ENCODE measurements around the gene SLIT3.

SLIT3 gene

DNA sequence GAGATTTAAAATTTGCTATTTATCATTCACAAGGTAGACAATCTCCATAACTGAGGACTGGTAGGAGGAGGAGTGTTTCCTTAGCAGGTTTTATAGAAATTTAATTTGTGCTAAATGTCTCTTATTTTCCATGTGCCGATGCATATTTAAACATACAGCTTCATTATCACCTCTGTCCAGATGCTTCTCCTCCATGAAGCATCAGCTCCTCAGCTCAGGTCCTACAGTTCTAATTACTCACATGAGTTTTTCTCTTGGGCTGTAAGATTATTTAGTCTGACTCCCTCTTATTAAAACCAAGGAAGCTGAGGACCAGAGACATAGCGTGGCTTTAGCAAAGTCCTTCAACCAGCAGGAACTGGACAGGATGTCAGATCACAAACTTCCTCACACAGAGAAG, 421.6 kb downstream of the SLIT3 start:
- no peak for DNase-seq (ENCODE audit: extremely low read depth in 1 of 2, low read depth in 1 of 2)

DNA sequence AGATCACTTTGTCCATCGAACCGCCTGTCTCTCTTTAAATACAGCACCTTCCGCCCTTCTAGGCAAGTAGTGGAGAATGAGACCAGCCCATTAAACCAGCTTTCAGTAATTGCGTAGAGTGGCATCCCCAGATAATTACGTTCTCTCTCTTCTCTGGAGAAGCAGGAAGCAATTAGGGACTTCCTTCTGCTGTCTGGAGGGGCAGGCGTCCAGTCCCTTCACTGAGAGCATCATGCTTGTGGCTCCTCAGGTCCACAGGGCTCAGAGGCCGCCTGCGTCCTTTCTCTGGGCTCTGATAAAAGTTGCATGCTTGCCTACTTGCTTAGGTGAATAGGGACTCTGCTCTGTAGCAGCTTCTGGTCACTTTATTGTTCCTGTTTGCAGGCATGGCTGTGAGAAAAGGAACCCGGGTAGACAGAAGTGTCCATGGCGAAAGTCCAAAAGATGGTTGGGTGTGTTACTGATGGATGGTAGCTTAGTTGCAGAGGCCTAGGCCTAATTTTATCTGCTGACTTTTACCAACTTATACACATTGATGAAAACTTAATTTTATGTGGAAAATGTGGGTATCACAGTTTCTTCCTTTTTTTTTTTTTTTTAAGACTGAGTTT, 422.7 kb downstream of the SLIT3 start:
- DNase-seq (ENCODE audit: extremely low read depth in 1 of 2, low read depth in 1 of 2) = no peak

DNA sequence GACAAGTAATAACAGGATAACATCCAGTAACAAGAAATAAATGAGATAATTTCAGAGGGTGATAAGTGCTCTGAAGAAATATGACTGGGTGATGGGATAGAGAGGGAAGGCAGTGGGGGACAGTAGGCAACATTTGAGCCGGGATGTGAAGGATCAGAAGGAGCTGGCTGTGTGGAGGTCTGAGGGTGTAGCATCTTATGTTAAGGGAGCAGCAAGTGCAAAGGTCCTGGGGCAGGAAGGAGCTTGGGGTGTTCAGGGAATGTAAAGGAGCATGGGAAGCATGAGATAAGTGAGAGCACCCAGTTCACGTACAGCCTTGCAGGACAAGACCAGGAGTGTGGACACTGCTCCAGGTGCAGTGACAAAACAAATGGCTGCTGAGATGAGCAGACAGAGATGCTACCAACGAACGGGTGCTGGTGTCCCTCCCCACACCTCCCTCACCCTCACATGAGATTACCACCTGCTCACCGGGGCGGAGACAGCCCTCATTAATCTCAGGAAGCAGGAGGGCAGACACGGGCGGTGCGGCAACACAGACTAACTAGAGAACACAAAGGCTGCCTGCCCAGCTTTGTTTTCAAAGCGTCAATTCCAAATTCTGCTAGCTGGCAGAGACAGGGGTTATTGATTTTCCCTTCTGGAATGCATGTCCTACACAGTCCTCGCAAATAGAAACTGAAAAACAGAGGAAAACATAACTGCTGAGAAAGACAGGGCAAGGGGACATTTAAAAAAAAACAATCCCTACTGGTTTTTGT, 423.6 kb downstream of the SLIT3 start:
- no peak for DNase-seq (ENCODE audit: extremely low read depth in 1 of 2, low read depth in 1 of 2)

DNA sequence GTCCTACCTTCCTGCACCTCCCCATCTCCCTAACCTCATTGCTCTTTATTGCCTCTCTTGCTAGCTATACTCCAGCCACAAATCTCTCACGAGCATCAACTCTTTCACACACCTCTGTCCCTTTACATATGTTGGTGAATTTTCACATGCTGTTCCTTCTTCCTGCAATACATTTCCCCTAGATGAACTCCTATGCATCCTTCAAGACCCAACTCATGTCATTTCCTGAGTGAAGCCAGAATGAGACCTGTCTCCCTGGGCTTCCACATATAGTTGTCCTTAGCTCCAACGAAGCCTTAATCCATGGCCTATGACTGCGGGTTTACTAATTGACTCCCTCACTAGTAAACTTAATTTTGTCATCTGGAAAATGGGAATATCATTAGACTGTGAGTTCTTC, 424.5 kb downstream of the SLIT3 start:
- DNase-seq (ENCODE audit: extremely low read depth in 1 of 2, low read depth in 1 of 2) = no peak

DNA sequence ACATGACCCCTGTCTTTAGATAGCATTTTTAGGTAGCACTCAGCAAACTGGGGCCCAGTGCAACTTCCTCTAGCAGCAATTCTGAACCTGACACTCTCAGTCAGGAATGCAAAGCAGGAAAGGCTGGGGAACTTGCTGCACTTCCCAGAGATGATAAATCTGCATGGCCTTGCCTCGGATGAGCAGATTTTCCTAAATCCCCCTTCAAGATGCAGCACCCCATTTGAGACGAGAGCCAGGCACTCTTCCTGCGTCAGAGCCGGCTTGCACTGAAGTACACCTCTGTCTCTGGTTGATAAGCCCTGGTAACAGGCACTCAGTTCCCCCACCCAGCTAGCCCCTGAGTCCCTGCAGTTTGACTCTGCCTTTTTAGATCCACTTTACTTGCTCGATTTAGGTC, 425.1 kb downstream of the SLIT3 start:
- no peak for DNase-seq (ENCODE audit: extremely low read depth in 1 of 2, low read depth in 1 of 2)

DNA sequence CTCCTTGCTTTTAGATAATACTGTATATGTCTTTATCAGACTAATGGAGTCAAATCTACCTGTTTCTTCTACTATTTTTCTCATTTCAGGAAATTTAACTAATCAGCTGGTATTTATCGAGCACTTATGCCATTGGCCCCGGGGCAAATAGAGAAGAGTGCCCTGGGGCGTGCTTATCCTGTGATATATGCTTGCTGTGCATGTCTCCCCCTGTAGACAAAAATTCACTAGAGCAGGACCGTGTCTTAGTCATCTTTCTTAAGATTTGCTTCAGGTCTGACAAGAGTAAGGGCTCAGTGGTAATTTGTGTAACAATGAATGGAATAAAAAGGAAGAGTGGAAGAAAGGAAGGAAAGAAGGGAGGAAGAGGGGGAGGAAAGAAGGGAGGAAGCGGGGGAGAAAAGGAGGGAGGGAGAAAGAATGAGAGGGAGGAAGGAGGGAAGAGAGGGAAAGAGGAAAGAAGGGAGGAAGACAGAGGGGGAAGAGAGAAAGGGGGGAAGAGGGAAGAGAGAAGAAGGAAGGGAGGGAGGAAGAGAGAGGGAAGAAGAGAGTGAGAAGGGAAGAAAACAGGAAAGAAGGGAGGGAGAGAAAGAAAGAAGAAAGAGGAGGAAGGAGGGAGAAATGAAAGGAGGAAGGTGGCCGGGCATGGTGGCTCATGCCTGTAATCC, 426.1 kb downstream of the SLIT3 start:
- no peak for DNase-seq (ENCODE audit: extremely low read depth in 1 of 2, low read depth in 1 of 2)

DNA sequence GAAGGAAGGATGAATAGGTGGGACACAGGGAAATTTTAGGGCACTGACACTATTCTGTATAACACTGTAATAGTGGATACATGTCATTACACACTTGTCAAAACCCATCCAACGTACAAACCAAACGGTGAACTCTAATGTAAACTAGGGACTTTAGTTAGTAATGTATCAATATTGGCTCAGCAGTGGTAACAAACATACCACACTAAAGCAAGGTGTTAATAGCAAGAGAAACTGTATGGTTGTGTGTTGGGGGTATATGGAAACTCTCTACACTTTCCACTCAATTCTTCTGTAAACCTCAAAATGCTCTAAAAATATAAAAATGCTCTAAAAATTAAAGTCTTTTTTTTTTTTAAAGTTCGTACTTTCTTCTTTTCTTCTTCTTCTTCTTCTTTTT, 428.7 kb downstream of the SLIT3 start:
- no peak for DNase-seq (ENCODE audit: extremely low read depth in 1 of 2, low read depth in 1 of 2)

DNA sequence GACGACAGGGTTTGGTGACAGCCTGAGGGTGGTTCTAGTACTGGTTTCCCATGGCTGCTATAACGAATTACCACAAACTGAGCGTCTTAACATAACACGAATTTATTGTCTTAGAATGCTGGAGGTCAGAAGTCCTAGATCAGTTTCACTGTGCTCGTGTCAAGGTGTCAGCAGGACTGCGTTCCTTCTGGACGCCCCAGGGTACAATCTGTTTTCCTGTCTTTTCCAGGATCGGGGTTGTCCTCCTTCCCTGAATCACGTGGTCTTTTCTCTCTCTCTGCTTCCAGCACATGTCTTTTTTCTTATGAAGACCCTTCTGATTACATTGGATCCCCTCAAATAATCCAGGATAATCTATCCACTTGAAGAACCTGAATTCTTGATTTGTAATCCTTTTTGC, 430.0 kb downstream of the SLIT3 start:
- DNase-seq (ENCODE audit: extremely low read depth in 1 of 2, low read depth in 1 of 2) = no peak

DNA sequence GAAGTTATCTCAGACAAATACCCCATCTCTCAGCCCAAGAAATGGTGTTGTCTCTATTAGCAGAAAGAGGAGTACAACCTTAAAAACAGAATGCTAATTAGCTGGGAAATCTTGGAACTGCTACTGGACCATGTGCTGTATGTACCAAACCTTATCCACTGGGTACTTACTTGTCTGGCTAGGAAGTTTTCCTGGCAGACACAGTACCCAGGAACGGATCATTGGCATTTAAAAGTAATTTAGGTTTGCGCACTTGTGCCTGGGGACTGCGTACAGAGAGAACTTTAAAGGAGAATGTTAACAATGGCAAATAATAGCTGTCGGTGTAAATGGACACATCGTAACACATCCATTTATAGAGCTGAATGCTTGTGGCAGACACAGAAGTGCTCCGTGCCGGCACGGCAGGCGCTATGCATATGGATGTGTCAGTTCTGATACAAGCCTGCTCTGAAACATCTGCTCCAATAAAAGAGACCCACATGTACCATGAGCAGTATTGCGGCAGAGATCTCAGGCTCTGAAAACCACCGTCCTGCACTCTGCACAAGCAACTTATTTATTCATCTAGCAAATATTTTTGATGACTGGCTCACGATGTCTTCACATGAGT, 431.2 kb downstream of the SLIT3 start:
- no peak for DNase-seq (ENCODE audit: extremely low read depth in 1 of 2, low read depth in 1 of 2)

DNA sequence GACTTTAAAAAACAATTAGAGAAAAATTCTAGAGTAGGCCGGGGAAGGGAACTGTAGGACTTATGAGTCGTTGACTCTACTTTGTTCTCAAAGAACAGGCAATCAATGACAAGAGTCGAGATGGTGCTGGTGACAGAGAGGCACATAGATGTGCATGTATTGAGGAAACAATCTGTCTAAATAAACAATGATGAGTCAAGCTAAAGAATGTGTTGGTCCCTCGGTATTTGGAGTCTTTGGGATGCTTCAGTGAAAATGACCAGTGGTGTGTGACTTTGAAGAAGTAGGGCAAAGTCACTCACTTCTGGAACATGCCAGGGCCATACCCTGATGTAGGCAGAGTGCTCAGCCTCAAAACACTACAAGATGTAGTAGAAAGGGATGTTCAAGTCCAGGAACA, 433.7 kb downstream of the SLIT3 start:
- no peak for DNase-seq (ENCODE audit: extremely low read depth in 1 of 2, low read depth in 1 of 2)

DNA sequence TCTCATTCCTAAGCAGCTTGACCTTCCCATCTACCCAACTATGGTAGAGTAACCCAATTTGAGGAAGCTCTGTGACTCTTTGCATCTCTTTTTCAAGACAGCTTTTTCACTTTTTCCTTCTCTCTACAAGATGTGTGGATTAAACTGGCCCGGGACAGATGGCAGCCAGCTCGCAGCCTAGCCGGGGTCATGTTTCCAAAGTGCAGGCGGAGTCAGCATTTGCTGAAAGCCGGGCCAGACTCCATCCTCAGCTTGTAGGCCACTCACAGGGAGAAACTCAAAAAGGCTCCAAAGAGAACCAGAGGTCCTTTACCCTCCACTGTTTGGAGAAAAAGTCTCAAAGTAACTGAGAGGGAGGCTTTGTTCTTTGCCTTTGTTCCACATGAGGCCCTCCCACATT, 435.0 kb downstream of the SLIT3 start:
- DNase-seq (ENCODE audit: extremely low read depth in 1 of 2, low read depth in 1 of 2) = no peak

DNA sequence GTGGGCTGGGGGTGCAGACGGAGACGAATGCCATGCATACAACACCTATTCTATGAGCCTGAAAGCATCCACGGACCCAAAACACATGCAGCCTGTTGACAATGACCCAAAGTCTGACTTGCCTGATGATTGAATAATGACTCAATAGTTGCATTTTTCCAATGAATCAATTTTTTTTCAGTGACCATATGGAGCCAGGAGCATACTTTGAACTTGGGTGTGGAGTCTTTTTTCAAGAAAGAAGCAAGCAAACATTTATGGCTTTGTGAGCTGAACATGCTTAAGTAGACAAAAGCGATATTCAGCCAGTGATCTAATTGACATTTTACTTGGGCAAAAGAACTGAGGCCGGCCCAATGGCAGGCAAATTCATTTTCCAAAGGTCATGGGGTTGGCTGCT, 437.9 kb downstream of the SLIT3 start:
- DNase-seq (ENCODE audit: extremely low read depth in 1 of 2, low read depth in 1 of 2) = no peak

DNA sequence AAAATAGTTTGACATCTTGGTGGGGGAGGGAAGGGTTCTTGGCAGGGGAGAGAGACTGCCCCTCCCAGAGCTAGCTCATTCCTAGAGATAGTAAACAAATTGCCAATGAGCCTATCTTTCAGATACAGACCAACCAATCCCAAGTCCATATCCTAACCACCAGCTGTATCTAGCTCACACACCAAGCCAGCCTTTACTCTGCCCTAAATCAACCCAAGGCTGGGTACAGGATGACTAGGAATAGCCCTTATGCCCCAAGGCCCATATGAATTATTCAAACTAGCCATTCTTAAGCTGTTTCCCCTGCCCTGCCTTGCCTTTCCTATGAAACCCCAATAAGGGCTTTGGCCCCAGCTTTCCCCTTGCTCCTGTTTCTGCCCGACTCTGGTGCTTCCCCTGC, 440.4 kb downstream of the SLIT3 start:
- no peak for DNase-seq (ENCODE audit: extremely low read depth in 1 of 2, low read depth in 1 of 2)

DNA sequence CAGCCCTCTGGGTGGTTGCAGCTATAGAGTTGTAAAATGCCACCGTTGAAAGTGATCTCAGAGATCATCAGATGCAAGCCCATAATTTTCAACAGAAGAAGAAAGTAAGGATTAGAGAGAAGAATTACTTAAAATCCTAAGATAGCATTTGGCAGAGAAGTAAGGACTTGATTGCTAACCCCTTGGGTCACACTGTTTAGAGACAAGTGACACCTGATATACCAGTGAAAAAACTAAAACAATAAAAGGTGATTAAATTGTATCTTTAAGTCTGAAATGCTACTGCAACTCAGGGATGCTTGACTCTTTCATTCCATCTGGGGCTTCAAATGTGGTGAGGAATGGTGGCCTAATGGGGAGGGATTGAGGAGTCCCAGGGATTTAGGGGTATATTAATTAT, 440.9 kb downstream of the SLIT3 start:
- DNase-seq (ENCODE audit: extremely low read depth in 1 of 2, low read depth in 1 of 2) = no peak

DNA sequence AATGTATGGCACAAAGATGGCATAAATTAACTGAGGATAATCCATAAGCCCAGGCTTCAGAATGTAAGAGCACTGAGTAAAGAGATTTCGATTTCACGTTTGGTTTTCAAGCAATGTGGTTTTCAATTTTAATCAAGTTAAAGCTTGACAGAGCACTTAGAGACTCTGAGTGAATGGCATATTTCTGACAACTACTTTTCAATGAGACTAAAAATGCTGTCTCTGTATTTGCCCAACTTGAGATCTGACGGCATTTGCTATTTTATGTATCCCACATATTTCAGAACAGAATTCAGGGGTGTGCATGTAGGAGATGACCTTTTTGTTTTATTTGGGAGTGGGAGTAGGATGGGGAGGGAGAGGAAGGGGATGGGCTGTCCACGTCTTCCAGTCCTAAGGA, 441.5 kb downstream of the SLIT3 start:
- no peak for DNase-seq (ENCODE audit: extremely low read depth in 1 of 2, low read depth in 1 of 2)

DNA sequence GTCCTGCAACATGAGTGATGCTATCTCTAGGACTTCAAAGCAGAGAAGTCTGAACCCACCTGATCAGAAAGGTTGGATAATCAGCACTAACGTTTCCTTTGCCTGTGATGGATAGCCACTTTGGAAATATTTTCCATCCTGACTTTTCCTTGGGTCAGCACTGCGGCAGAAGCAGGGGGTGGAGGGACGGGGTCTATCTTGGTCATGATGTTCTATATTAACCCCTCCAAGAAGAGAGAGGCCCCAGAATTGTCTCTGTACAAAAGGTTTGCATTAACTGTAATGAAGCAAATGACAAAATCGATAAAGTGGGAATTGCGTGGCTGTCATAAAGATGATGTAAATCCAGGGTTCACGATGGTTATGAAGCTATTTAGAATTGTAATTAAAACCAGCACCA, 441.9 kb downstream of the SLIT3 start:
- no peak for DNase-seq (ENCODE audit: extremely low read depth in 1 of 2, low read depth in 1 of 2)

DNA sequence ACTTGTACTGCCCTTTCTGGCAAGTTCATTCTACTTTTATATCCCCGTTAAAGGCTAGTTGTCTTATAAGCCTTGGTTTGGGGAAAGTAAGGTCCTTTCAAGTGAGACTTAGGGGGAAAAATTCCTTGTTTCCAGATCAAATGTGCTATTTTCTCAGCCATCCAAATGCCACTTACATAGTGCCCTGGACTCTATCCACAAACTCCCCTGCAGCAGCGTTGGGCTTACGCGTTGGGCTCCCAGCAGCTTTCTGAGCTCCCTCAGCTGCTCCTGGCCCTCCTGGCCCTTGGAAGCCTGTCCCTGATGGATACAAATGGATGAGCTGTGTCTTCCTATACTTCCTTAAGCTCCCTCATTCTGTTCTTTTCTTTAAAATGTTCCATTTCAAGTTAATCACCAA, 442.6 kb downstream of the SLIT3 start:
- no peak for DNase-seq (ENCODE audit: extremely low read depth in 1 of 2, low read depth in 1 of 2)

DNA sequence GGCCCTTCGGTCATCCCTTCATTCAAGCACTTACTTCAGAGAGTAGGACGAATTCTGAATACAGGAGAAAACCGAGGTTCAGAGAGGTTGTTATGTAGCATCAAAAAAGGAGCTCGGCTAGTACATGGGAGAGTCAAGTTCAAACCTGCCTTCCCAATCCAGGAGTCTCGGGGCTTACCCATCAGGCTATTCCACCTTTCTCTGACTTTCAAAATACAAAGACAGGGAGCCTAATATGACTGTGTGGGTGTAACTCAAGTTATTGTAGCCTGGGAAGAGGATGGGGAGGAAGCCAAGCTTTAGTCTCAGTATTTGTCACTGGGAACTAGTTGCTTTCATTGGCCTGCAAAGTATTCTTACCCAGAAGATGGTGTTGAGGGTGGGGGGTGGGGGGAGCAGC, 447.0 kb downstream of the SLIT3 start:
- no peak for DNase-seq (ENCODE audit: extremely low read depth in 1 of 2, low read depth in 1 of 2)

DNA sequence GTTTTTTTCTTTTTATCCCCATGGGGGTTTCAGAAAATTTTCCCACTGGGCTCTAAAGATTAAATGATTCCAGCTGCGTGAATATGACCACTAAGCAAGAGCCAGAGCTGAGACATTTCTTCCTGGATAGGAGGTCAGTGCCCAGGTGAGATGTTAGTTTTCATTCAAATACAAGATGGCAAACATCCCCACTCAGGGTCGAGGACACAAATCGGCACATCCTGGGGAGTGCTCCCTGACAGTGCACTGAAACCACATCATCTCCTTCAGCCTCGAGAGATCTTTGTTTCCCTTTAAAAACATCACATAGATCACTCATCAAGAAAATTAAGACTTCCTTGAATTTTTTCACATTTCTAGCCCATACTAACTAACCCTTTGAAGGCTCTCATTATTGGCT, 448.6 kb downstream of the SLIT3 start:
- DNase-seq (ENCODE audit: extremely low read depth in 1 of 2, low read depth in 1 of 2) = no peak

DNA sequence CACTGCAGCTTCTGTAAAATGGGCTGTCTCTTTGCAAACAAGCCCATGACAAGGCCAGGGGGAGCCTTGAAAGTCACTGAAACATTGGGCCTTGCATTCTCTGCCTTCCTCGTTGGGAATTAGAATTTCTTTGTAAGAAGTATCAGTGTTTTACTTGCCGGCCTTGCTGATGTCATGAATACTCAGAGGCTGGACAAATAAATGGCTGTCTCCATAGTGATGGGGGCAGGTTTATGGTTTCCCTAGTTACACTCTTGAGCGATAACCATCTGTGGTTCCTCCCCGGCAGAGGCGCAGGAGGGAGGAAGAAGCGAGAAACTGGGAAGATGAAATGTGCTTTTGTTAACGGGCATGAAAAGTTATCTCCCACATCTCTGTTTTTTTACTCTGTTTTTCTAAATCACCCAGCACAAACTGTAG, 449.0 kb downstream of the SLIT3 start:
- no peak for DNase-seq (ENCODE audit: extremely low read depth in 1 of 2, low read depth in 1 of 2)

DNA sequence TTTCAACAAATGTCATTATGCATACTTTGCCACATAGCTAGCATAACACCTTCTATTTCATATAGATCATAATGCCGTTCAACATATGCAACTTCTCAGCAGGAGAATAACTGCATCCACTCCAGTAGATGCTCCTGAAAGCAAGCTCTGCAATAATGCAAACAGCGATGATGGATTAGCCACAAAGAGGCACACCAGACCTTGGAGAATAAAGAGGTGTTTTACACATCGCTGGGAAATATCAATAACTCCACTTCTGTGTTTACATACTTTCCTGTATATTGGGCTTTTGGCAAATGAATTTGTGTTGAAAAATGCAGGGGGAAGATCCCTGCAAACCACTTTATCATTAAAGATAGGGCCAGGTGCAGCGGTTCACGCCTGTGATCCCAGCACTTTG, 450.3 kb downstream of the SLIT3 start:
- no peak for DNase-seq (ENCODE audit: extremely low read depth in 1 of 2, low read depth in 1 of 2)

DNA sequence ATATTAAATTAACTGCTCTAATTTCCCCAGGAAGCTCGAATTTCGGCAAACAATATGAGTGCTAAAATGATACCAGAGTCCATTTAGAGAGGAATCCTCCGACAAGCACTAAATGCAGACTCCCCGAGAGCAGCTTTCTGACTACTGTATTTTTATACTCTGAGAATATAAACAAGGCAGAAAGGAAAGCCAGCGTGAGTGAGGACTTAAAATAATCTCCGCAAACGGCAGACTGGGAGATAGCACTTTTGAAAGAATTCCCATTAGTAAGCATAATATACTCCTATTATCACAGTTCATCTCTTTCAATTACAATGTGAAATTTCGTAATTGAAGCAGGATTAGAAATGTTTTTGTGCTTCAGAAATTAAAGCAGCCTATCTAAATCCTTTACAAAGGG, 452.4 kb downstream of the SLIT3 start:
- no peak for DNase-seq (ENCODE audit: extremely low read depth in 1 of 2, low read depth in 1 of 2)
